HG02642 (cell line): Measurements from ENCODE around the gene ZNF264.
A peak's percentile ranks its signal among the peaks of the same experiment; 100 is the strongest.
"Not testable (repeated sequence)": the region's sequence is repeated elsewhere in the genome, so short reads cannot be mapped to it uniquely, and the experiment has no call there.

Source experiments
- ATAC-seq: cut with Tn5 transposase; IDR thresholded peaks from one replicate; pipeline ENCODE4 v1.9.1; 2021; ENCODE audit warnings: mild to moderate bottlenecking; ENCODE audit not compliant: unreplicated experiment, poor library complexity

ZNF264 gene

DNA sequence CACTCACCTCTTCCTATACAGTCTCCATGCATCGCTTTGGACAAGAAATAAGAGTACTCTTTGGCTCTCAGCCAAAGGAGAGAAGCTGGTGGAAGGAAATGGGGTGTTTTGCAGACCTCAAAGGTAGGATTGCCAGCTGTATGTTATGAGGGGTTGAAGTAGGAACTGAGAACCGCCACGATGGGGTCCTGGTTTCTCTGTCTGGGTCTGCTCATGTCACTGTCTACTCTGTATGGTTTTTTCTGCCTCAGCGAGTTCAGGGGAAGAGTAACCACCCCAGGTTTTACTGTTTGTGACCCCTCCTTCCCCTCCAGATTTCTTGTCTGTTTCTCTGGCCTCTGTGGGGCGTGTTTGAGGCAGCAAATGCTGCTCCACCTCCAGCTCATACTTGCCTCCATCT, 53.2 kb downstream of the ZNF264 start:
- ATAC-seq, result no peak

GRCh38 chr19:57245066-57245465, 53.8 kb downstream of the ZNF264 start:
- ATAC-seq, result no peak

GRCh38 chr19:57245959-57246358, 54.7 kb downstream of the ZNF264 start:
- no peak for ATAC-seq

DNA sequence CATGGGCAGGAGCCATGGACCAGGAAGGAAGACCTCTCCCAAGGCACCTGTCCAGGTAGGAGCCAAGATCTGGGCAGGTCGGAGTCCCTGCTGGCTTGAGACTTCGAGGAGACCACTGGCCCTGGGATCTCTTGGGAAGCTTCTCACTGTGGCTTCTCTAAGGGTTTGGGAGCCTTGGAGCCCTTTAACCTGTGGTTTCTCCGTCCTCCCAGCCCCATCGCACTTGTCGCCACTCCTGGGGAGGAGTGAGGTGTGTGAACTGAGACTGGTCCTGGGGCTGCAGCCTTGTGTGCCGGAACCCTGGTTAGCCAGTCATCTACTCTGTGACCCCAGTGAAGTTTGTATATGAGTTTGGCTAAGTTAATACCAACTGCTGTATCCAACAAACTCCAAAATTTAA, 57.3 kb downstream of the ZNF264 start:
- no peak for ATAC-seq

- ATAC-seq, result no peak
Measured at GRCh38 chr19:57249329-57249728, 58.0 kb downstream of the ZNF264 start.

DNA sequence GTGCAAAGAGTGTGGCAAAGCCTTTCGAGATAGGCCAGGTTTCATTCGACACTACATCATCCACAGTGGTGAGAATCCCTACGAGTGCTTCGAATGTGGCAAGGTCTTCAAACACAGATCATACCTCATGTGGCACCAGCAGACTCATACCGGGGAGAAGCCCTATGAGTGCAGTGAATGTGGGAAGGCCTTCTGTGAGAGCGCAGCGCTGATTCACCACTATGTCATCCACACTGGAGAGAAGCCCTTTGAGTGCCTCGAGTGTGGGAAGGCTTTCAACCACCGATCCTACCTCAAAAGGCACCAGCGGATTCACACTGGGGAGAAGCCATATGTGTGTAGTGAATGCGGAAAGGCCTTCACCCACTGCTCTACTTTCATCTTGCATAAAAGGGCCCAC, 62.5 kb downstream of the ZNF264 start:
- not testable (repeated sequence) for ATAC-seq

DNA sequence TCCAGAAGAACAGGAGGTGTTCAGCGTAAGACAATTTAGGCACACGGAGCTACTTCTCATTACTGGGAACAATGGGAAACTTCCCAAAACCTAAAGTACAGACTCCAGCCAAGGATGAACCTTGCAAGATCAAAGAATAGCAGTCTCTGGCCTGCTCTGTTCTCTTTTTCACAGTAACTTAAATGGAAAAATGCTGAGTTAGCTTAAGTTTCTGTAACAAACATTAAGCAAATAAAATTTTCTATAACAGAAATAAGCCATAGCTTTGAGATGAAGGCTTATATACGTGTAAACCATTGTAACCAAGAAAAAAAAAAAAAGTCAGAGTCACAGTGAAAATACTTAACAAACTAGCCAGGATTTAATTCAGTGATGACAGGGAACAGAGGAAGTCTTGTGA, 70.7 kb downstream of the ZNF264 start:
- no peak for ATAC-seq

- ATAC-seq, result no peak
Measured at GRCh38 chr19:57263244-57263741, 72.0 kb downstream of the ZNF264 start.

DNA sequence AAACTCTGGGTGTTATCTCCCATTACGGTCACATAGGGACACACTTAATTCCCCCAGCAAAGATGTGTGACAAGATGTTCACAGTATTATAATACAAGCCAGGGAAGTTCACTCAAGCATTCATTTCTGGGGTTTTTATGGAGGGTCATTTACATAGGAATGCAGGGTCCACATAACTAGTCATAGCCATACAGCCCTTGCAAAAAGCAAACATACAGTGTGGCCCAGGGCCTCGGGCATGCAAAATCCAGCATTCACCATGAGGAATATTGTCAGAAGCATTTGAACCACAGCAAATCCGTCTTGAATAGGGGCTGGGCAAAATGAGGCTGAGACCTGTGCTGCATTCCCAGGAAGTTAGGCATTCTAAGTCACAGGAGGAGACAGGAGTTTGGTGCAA, 76.0 kb downstream of the ZNF264 start:
- ATAC-seq, result no peak

- ATAC-seq, result peak; percentile 37
Measured at GRCh38 chr19:57269515-57270250, 78.4 kb downstream of the ZNF264 start.

- ATAC-seq, result no peak
Measured at GRCh38 chr19:57271280-57271679, 80.0 kb downstream of the ZNF264 start.
